Mucosa of descending colon (tissue), 3 donors: ENCODE results near the gene FCHSD2. TPM values are rescaled to one million over a fixed set of nuclear protein-coding genes. Genes with fewer than 3 reads are reported as not detected.

Experiments
- ATAC-seq: fragments of 200-7000 bp; cut with Tn5 transposase; one replicate; pipeline ENCODE4 v1.9.1; 2020; ENCODE audit warnings: mild to moderate bottlenecking, moderate library complexity
- DNase-seq, 3 donors: peaks; one replicate each; pipeline ENCODE4 v3.0.0-alpha.2; 2020
- H3K36me3 ChIP-seq: fragments of 200-600 bp; one replicate; pipeline ENCODE4 v1.8.0; 2021; ENCODE audit warnings: low read depth, mild to moderate bottlenecking
- H3K4me1 ChIP-seq: fragments of 200-600 bp; one replicate; pipeline ENCODE4 v1.8.0; 2021; ENCODE audit warnings: low read depth, mild to moderate bottlenecking
- H3K4me3 ChIP-seq: fragments of 200-600 bp; one replicate; pipeline ENCODE4 v1.8.0; 2021; ENCODE audit warnings: mild to moderate bottlenecking
- H3K9me3 ChIP-seq: fragments of 200-600 bp; one replicate; pipeline ENCODE4 v1.8.0; 2021; ENCODE audit warnings: mild to moderate bottlenecking
- intact Hi-C, 2 donors: fragments of 100-400 bp; cut with DNase I in 1 of 2; cut with micrococcal nuclease in 1 of 2; formaldehyde crosslinking; loops; one replicate each; pipeline versions ENCODE4 v1.11.0 to v1.11.1; 2022; cut with DNase I, micrococcal nuclease
- total RNA-seq, 3 donors: library from RNA; stranded (reverse); fragmentation: NEBNext Ultra II Directional in 2 of 3; extraction: Animal tissue kit (Norgen Biotek cat#: 25700) in 2 of 3; gene quantifications; one replicate each; pipeline versions ENCODE4 v1.2.1 to v1.2.4, GENCODE V29; 2021 to 2023
- TF ChIP-seq, protein P1 (sequence below): fragments of 200-600 bp; IDR thresholded peaks from one replicate; pipeline ENCODE4 v1.8.0; 2022; ENCODE audit warnings: antibody characterized with exemption, mild to moderate bottlenecking
- donor health status: DM: no; HTN: no; CAD: no; lungs with moderate emphysema.
- donor health status: DM: no; HTN: no; CAD: no.
- donor health status: DM: no; HTN: yes; CAD: no.

The FCHSD2 gene
- total RNA-seq, 3 donors from 2014 or later = 15.7 to 41.6 (median 21.6) TPM

DNA sequence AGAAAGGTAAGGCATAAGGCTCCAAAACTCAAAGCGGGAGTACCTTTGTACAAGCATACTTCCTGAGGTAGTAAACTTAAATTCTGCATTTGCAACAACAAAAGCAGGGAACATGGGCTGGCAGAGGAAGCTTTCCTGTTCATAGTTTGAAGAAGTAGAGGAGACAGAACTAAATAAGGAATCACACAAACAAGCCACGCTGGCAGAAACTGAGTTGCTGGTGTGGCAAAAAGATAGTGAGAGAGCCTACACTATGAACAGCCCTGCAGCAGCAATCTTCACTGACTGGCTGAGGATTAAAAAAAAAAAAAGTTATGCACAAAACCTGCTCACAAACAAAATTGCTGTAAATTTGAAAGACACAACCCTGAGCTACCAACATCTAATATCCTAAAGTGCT is 46.5 kb downstream of the FCHSD2 start:
- TF ChIP-seq, protein P1, sequence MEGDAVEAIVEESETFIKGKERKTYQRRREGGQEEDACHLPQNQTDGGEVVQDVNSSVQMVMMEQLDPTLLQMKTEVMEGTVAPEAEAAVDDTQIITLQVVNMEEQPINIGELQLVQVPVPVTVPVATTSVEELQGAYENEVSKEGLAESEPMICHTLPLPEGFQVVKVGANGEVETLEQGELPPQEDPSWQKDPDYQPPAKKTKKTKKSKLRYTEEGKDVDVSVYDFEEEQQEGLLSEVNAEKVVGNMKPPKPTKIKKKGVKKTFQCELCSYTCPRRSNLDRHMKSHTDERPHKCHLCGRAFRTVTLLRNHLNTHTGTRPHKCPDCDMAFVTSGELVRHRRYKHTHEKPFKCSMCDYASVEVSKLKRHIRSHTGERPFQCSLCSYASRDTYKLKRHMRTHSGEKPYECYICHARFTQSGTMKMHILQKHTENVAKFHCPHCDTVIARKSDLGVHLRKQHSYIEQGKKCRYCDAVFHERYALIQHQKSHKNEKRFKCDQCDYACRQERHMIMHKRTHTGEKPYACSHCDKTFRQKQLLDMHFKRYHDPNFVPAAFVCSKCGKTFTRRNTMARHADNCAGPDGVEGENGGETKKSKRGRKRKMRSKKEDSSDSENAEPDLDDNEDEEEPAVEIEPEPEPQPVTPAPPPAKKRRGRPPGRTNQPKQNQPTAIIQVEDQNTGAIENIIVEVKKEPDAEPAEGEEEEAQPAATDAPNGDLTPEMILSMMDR = no peak
- intact Hi-C loops = no loop called here
- Histone ChIP-seq H3K36me3 (no peaks in the 10 kb centered on the region), H3K4me1 (no peaks in the 10 kb centered on the region), H3K4me3 (no peak overlapping the region), H3K9me3 (no peaks in the 10 kb centered on the region)
- DNase-seq (no peak), ATAC-seq (no peak)

DNA sequence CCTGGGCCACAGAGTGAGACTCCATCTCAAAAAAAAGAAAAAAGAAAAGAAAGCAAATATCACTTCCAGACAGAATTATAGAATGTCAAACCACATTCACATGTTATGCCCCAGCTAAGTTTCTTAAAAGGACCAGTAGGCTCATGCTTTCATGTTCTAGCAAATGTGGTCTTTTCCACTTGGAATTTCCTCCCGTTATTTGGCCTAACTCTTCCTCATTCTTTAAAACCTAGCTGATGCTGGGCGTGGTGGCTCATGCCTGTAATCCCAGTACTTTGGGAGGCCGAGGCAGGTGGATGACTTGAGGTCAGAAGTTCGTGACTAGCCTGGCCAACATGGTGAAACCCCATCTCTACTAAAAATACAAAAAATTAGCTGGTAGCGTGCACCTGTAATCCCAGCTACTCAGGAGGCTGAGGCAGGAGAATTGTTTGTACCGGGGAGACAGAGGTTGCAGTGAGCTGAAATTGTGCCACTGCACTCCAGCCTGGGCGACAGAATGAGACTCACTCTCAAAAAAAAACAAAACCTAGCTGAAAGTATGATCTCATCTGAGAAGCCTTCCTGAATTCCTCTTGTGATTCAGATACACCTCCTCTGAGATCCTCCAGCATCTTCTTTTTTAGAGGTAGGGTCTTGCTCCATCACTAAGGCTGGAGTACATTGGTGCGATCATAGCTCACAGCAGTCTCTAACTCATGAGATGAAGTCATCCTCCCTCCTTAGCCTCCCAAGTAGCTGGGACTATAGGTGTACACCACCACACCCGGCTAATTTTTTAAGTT is 50.4 kb downstream of the FCHSD2 start:
- TF ChIP-seq, protein P1 = no peak
- ATAC-seq (no peak), DNase-seq (no peak)
- Histone ChIP-seq H3K36me3 (no peaks in the 10 kb centered on the region), H3K4me3 (no peak overlapping the region), H3K9me3 (no peaks in the 10 kb centered on the region), H3K4me1 (no peaks in the 10 kb centered on the region)
- intact Hi-C loops = no loop called here

DNA sequence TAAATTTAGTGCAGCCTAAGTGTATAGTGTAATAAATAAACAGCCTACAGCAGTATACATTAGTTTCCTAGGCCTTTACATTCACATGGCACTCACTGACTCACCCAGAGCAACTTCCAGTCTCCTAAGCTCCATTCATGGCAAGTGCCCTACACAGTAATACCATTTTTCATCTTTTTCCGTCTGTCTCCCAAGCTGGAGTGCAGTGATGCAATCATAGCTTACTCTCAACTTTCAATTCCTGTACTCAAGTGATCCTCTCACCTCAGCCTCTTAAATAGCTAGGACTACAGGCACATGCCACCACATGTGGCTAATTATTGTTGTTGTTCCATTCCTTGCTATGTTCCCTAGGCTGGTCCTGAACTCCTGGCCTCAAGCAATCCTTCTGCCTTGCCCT is 54.4 kb downstream of the FCHSD2 start:
- no peaks in the 10 kb centered on the region for H3K9me3 ChIP-seq
- intact Hi-C loops = no loop called here
- H3K4me1 ChIP-seq = no peaks in the 10 kb centered on the region
- TF ChIP-seq, protein P1 = no peak
- no peak for ATAC-seq
- no peak overlapping the region for H3K4me3 ChIP-seq
- no peaks in the 10 kb centered on the region for H3K36me3 ChIP-seq
- DNase-seq = no peak

DNA sequence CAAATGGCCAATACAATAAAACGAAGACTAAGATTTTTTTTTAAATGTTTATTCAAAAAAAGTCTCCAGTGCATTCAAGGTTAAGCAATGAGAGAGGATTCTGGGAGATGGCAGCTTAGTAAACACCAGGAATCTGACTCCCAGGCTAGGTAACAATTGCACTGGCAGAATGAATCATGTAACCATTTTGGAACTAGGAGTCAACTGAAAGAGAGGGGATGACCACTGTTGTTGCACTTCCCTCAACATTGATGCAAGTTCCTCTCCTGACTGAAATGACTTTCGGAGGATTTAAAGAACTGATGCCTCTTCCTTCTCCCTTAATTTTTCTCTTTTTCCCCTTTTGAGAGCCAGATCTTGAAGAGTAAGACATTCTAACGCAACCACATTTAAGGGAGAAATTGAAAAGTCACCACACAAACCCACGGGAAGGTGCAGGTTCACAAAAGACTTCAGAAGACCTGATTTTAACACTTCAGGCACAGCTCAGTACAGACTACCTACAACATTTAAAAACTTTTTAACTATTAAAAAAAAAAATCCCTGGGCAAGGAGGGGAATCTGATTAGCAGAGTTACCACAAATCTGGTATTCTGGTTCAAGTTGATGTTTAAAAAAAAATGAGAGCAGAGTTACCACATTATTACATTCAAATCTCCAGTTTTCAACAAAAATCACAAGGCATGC is 56.8 kb downstream of the FCHSD2 start:
- H3K4me3 ChIP-seq = no peak overlapping the region
- intact Hi-C loops = no loop called here
- TF ChIP-seq, protein P1 = no peak
- H3K9me3 ChIP-seq = no peaks in the 10 kb centered on the region
- ATAC-seq (no peak), DNase-seq (no peak)
- H3K36me3 ChIP-seq = no peaks in the 10 kb centered on the region
- no peaks in the 10 kb centered on the region for H3K4me1 ChIP-seq

DNA sequence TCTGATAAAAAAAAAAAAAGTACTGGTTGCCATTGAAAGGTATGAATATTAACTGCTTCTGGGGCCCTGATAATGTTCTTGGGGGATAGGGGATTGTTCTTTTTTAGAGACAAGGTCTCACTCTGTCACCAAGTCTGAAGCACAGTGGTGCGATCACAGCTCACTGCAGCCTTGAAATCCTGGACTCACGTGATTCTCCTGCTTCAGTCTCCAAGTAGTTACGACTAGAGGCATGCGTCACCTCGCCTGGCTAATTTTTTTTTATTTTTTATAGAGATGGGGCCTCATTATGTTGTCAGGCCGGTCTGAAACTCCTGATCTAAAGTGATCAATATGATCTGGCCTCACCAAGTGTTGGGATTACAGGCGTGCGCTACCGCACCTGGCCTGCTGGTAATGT is 63.5 kb downstream of the FCHSD2 start:
- TF ChIP-seq, protein P1 = no peak
- Histone ChIP-seq H3K9me3 (no peaks in the 10 kb centered on the region), H3K4me3 (no peak overlapping the region), H3K4me1 (peaks cover 7% of the 10 kb centered on the region), H3K36me3 (no peaks in the 10 kb centered on the region)
- intact Hi-C loops = no loop called here
- no peak for DNase-seq
- ATAC-seq = no peak
